GM12878 (cell line): ENCODE measurements around the gene NEAT1. TPM values are rescaled to one million over a fixed set of nuclear protein-coding genes. Genes with fewer than 3 reads are reported as not detected.

Source experiments
- ATF2 ChIP-seq: IDR thresholded peaks from 2 replicates; pipeline ENCODE4 v1.6.1; 2012; ENCODE audit warnings: low read length, inconsistent platforms
- ATF3 ChIP-seq: IDR thresholded peaks from 2 replicates; pipeline ENCODE4 v1.6.1; 2011; ENCODE audit warnings: low read depth, mild to moderate bottlenecking, low read length, moderate library complexity, borderline replicate concordance; ENCODE audit errors: extremely low read depth
- BRCA1 ChIP-seq: IDR thresholded peaks from 2 replicates; pipeline ENCODE4 v1.6.1; 2011; ENCODE audit warnings: low read depth, low read length, improper control_type of control experiment
- CHD1 ChIP-seq: IDR thresholded peaks from 2 replicates; pipeline ENCODE4 v1.6.1; 2012; ENCODE audit warnings: low read depth, low read length, improper control_type of control experiment
- CHD4 ChIP-seq: fragments of 200-600 bp; sonication (generic); IDR thresholded peaks from 2 replicates; pipeline ENCODE4 v1.6.1; 2016; ENCODE audit warnings: mild to moderate bottlenecking
- CREM ChIP-seq: IDR thresholded peaks from 2 replicates; pipeline ENCODE4 v1.6.1; 2014; ENCODE audit warnings: antibody characterized with exemption, low read depth
- GATAD2B ChIP-seq: fragments of 450-650 bp; conservative IDR thresholded peaks from 2 replicates; pipeline ENCODE4 v1.6.1; 2017; ENCODE audit warnings: low read depth, mild to moderate bottlenecking, moderate library complexity
- IKZF1 ChIP-seq: fragments of 450-650 bp; conservative IDR thresholded peaks from 2 replicates; pipeline ENCODE4 v1.6.1; 2017; ENCODE audit warnings: antibody characterized with exemption, mild to moderate bottlenecking
- IKZF2 ChIP-seq, 2 experiments: fragments of 450-650 bp; IDR thresholded peaks; 2 replicates each; pipeline ENCODE4 v1.6.1; 2017; ENCODE audit warnings: mild to moderate bottlenecking in 2 of 2, moderate library complexity in 2 of 2
- IRF4 ChIP-seq: IDR thresholded peaks from 2 replicates; pipeline ENCODE4 v1.6.1; 2011; ENCODE audit warnings: low read depth, low read length
- MEF2A ChIP-seq: IDR thresholded peaks from 2 replicates; pipeline ENCODE4 v1.6.1; 2011; ENCODE audit warnings: low read depth, mild to moderate bottlenecking, low read length, moderate library complexity; ENCODE audit not compliant: insufficient read depth
- MEF2B ChIP-seq: fragments of 450-650 bp; IDR thresholded peaks from 2 replicates; pipeline ENCODE4 v1.6.1; 2018; ENCODE audit warnings: mild to moderate bottlenecking, moderate library complexity; ENCODE audit not compliant: partially characterized antibody, poor library complexity, severe bottlenecking
- MLLT1 ChIP-seq: fragments of 450-650 bp; IDR thresholded peaks from 2 replicates; pipeline ENCODE4 v1.6.1; 2016; ENCODE audit warnings: mild to moderate bottlenecking
- NRF1 ChIP-seq: conservative IDR thresholded peaks from 2 replicates; pipeline ENCODE4 v1.6.1; 2011; ENCODE audit warnings: mild to moderate bottlenecking, low read depth, low read length, improper control_type of control experiment
- PAX5 ChIP-seq: IDR thresholded peaks from 2 replicates; pipeline ENCODE4 v1.6.1; 2011; ENCODE audit warnings: low read depth, low read length, borderline replicate concordance
- PBX3 ChIP-seq: IDR thresholded peaks from 2 replicates; pipeline ENCODE4 v1.6.1; 2011; ENCODE audit warnings: mild to moderate bottlenecking, low read depth, low read length, moderate library complexity; ENCODE audit not compliant: insufficient replicate concordance
- RUNX3 ChIP-seq: IDR thresholded peaks from 2 replicates; pipeline ENCODE4 v1.6.1; 2012; ENCODE audit warnings: low read length, inconsistent platforms
- SIN3A ChIP-seq: IDR thresholded peaks from 2 replicates; pipeline ENCODE4 v1.6.1; 2012; ENCODE audit warnings: low read depth, low read length, improper control_type of control experiment
- SMAD1 ChIP-seq: fragments of 450-650 bp; IDR thresholded peaks from 2 replicates; pipeline ENCODE4 v1.6.1; 2018; ENCODE audit warnings: mild to moderate bottlenecking, low read depth; ENCODE audit not compliant: partially characterized antibody
- SMARCA5 ChIP-seq: fragments of 450-650 bp; IDR thresholded peaks from 2 replicates; pipeline ENCODE4 v1.6.1; 2017; ENCODE audit warnings: mild to moderate bottlenecking
- SRF ChIP-seq, 2 experiments: IDR thresholded peaks; 2 replicates each; pipeline ENCODE4 v1.6.1; 2011; ENCODE audit warnings: low read depth in 2 of 2, low read length in 2 of 2, mild to moderate bottlenecking in 1 of 2, moderate library complexity in 1 of 2
- STAT3 ChIP-seq: IDR thresholded peaks from 2 replicates; pipeline ENCODE4 v1.6.1; 2011; ENCODE audit warnings: low read depth, low read length, improper control_type of control experiment
- TCF7 ChIP-seq: IDR thresholded peaks from 2 replicates; pipeline ENCODE4 v1.6.1; 2014; ENCODE audit warnings: antibody characterized with exemption, borderline replicate concordance
- ZNF207 ChIP-seq: fragments of 450-650 bp; IDR thresholded peaks from 2 replicates; pipeline ENCODE4 v1.6.1; 2014; ENCODE audit warnings: antibody characterized with exemption, mild to moderate bottlenecking, borderline replicate concordance
- ZNF217 ChIP-seq: fragments of 450-650 bp; IDR thresholded peaks from 2 replicates; pipeline ENCODE4 v1.6.1; 2017; ENCODE audit warnings: antibody characterized with exemption, mild to moderate bottlenecking
- ZNF622 ChIP-seq: fragments of 450-650 bp; IDR thresholded peaks from 2 replicates; pipeline ENCODE4 v1.6.1; 2017; ENCODE audit warnings: mild to moderate bottlenecking, inconsistent platforms
- polyA plus RNA-seq, 11 experiments: library from polyadenylated mRNA; depleted of rRNA in 4 of 11; unstranded in 6 of 11; stranded (reverse) in 5 of 11; fragments of >200 nt; fragmentation: Nextera tagmentation in 4 of 11; fragmentation: Illumina TruSeq in 1 of 11; extraction: Ambion mirVana in 4 of 11; extraction: Trizol in 1 of 11; gene quantifications; 1 replicate in 1 of 11; 2 replicates in 10 of 11; pipeline versions ENCODE4 v1.2.1 to v1.2.3, GENCODE V29; 2011 to 2016; ENCODE audit warnings: inconsistent platforms in 2 of 11, missing spikeins in 2 of 11, low read depth in 1 of 11
- total RNA-seq, 4 experiments: library from RNA; depleted of rRNA in 3 of 4; stranded (reverse); fragments of >200 nt in 3 of 4; fragmentation: Illumina TruSeq in 1 of 4; extraction: Trizol in 1 of 4; gene quantifications; 2 replicates each; pipeline versions ENCODE4 v1.2.1 to v1.2.3, GENCODE V29; 2013 to 2021

Gene NEAT1
- total and polyA plus RNA-seq, 10 of the 15 experiments (the other 5 are each of a cell fraction or from before 2014, with no cell fraction given) = 13.6 to 328 (median 69.4) TPM

GRCh38 chr11:65418681-65419459 lies 3.7 kb upstream of the NEAT1 start (continued):
- peak; percentile 65 for TF ChIP-seq MEF2B
- peak; percentile 93 for TF ChIP-seq SMAD1
- TF ChIP-seq ATF2 = no peak
- no peak for TF ChIP-seq BRCA1
- TF ChIP-seq IKZF1 = peak; percentile 84
- peak; percentile 20 for TF ChIP-seq PBX3
- no peak for TF ChIP-seq SIN3A
- 0 out of 2 replicates have a peak, but pooled peaks have one; percentile 35 for TF ChIP-seq ZNF217
- TF ChIP-seq MEF2A = peak; percentile 55; the same call in 1 of the 2 replicates
- TF ChIP-seq ZNF207 = no peak
- TF ChIP-seq GATAD2B = peak; percentile 59; the same call in 1 of the 2 replicates
- TF ChIP-seq CREM = 0 out of 2 replicates have a peak, but pooled peaks have one; percentile 17
- TF ChIP-seq CHD4 = no peak
- peak; percentile 55; the same call in 1 of the 2 replicates for TF ChIP-seq IRF4
- TF ChIP-seq ZNF622 = no peak
- no peak for TF ChIP-seq TCF7
- no peak for TF ChIP-seq RUNX3
- TF ChIP-seq NRF1 = 0 out of 2 replicates have a peak, but pooled peaks have one; percentile 12
- TF ChIP-seq PAX5 = peak; percentile 75
- TF ChIP-seq SMARCA5 = peak; percentile 75; the same call in 1 of the 2 replicates
- TF ChIP-seq SRF (IDR thresholded peaks at IDR 0.05; ENCODE audit: low read depth in 2 of 2, low read length in 2 of 2) = 0 out of 4 replicates have a peak, but pooled peaks of 1 of the 2 experiments have one; percentile 13
- peak; percentile 92 for TF ChIP-seq MLLT1
- peak; percentile 74; the same call in 1 of the 2 replicates for TF ChIP-seq ATF3
- peak; percentile 75 to 81; a peak in 2 of 4 replicates for TF ChIP-seq IKZF2 (IDR thresholded peaks at IDR 0.05)
- peak; percentile 87; the same call in 1 of the 2 replicates for TF ChIP-seq CHD1
- no peak; the same call in 1 of the 2 replicates for TF ChIP-seq STAT3
